Mesendoderm (in vitro differentiated cells): Measurements from ENCODE around the gene P2RX7.

ENCODE experiments used
- DNase-seq: peaks from one replicate; pipeline ENCODE4 v3.0.0; 2013
- H2AK5ac ChIP-seq: 2 replicates; pipeline ENCODE4 v1.6.1; 2013; ENCODE audit warnings: low read length, inconsistent platforms
- H2BK120ac ChIP-seq: 2 replicates; pipeline ENCODE4 v1.6.1; 2013; ENCODE audit warnings: low read depth, mild to moderate bottlenecking, low read length, moderate library complexity, mixed read lengths
- H2BK15ac ChIP-seq: replicated peaks from 2 replicates; pipeline ENCODE4 v1.6.1; 2013; ENCODE audit warnings: low read depth, mild to moderate bottlenecking, moderate library complexity
- H2BK5ac ChIP-seq: 2 replicates; pipeline ENCODE4 v1.6.1; 2013; ENCODE audit warnings: low read length, inconsistent platforms
- H3K18ac ChIP-seq: 2 replicates; pipeline ENCODE4 v1.6.1; 2013; ENCODE audit warnings: mild to moderate bottlenecking, low read length, mixed read lengths
- H3K23ac ChIP-seq: one replicate; pipeline ENCODE4 v1.6.1; 2013; ENCODE audit warnings: low read length
- H3K27ac ChIP-seq: 2 replicates; pipeline ENCODE4 v1.5.1; 2013; ENCODE audit warnings: low read depth, mild to moderate bottlenecking, inconsistent platforms, low read length, moderate library complexity
- H3K27me3 ChIP-seq: 2 replicates; pipeline ENCODE4 v1.6.1; 2013; ENCODE audit warnings: low read length, control low read depth, mild to moderate bottlenecking, inconsistent platforms; ENCODE audit not compliant: insufficient read depth, poor library complexity
- H3K36me3 ChIP-seq: 2 replicates; pipeline ENCODE4 v1.6.1; 2013; ENCODE audit warnings: low read length, inconsistent platforms; ENCODE audit not compliant: control insufficient read depth, insufficient read depth
- H3K4ac ChIP-seq: one replicate; pipeline ENCODE4 v1.6.1; 2013; ENCODE audit warnings: low read depth, mild to moderate bottlenecking, low read length, moderate library complexity
- H3K4me1 ChIP-seq: 2 replicates; pipeline ENCODE4 v1.6.1; 2013; ENCODE audit warnings: low read depth, low read length, inconsistent platforms; ENCODE audit not compliant: control insufficient read depth
- H3K4me2 ChIP-seq: 2 replicates; pipeline ENCODE4 v1.6.1; 2013; ENCODE audit warnings: low read length
- H3K4me3 ChIP-seq: 2 replicates; pipeline ENCODE4 v1.5.1; 2013; ENCODE audit warnings: mild to moderate bottlenecking, low read length
- H3K56ac ChIP-seq: one replicate; pipeline ENCODE4 v1.6.1; 2013; ENCODE audit warnings: low read length
- H3K79me1 ChIP-seq: 2 replicates; pipeline ENCODE4 v1.6.1; 2013; ENCODE audit warnings: low read length, inconsistent platforms
- H3K79me2 ChIP-seq: 2 replicates; pipeline ENCODE4 v1.6.1; 2013; ENCODE audit warnings: mild to moderate bottlenecking, low read length; ENCODE audit not compliant: control insufficient read depth, insufficient read depth
- H3K9ac ChIP-seq: 2 replicates; pipeline ENCODE4 v1.6.1; 2013; ENCODE audit warnings: low read length, inconsistent platforms
- H4K5ac ChIP-seq: one replicate; pipeline ENCODE4 v1.6.1; 2013; ENCODE audit warnings: low read length
- H4K8ac ChIP-seq: one replicate; pipeline ENCODE4 v1.6.1; 2013; ENCODE audit warnings: low read depth, mild to moderate bottlenecking, control low read depth, low read length, moderate library complexity
- WGBS: extraction: QIAGEN DNeasy Blood & Tissue Kit; methylation state at CpG from one replicate; pipeline ENCODE4 v1.1.7; 2013; ENCODE audit warnings: low lambda C conversion rate, missing lambda C conversion rate; ENCODE audit not compliant: insufficient coverage; ENCODE audit errors: extremely low coverage; 5-methylcytosine and 5-hydroxymethylcytosine counted together

Gene P2RX7

DNA sequence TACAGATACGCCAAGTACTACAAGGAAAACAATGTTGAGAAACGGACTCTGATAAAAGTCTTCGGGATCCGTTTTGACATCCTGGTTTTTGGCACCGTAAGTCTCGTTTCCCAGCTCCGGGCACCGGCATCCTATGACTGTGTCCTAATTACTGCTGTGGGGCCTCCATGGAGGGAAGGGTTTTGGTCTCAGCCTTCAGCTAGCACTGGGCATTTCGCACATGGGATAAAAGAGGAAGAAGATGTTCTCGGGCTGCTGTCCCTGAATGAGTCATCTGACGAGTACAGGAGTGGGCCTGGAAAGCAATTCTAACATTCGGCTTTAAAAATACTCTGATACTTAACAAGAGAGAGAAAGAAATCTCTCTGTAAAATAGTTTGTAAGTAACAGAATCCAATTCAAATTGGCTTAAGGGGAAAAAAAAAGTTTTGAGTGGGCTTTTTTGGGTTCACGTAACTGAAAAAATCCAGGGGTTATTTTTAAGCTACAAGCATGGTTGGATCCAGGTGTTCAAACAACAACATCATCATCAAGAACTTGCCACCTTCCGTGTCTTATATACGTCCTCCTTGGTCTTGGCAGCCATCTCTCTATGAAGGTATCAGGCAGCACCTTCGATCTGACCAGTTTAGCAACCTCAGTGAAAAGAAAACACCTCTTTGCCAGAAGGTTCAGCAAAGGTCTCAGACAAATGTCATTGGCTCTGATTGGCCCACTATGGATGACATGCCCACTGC is 42.9 kb downstream of the P2RX7 start:
- no CpG with 5 or more reads among the region's 16 CpGs for WGBS
- no peak overlapping the region for H3K18ac ChIP-seq
- no peak overlapping the region for H2BK15ac ChIP-seq
- H3K27ac ChIP-seq = no peak overlapping the region
- H3K9ac ChIP-seq = no peak overlapping the region
- no peak overlapping the region for H3K4me2 ChIP-seq
- no peak overlapping the region for H4K8ac ChIP-seq
- H3K4ac ChIP-seq = no peak overlapping the region
- no peak overlapping the region for H2BK5ac ChIP-seq
- no peak overlapping the region for H2AK5ac ChIP-seq
- H2BK120ac ChIP-seq = no peak overlapping the region
- no peak overlapping the region for H4K5ac ChIP-seq
- peak overlapping the region; percentile 24 for H3K23ac ChIP-seq
- no peaks in the 10 kb centered on the region for H3K79me1 ChIP-seq
- H3K27me3 ChIP-seq = no peaks in the 10 kb centered on the region
- H3K36me3 ChIP-seq = no peaks in the 10 kb centered on the region
- no peak for DNase-seq
- no peak overlapping the region for H3K4me3 ChIP-seq
- no peaks in the 10 kb centered on the region for H3K79me2 ChIP-seq
- no peaks in the 10 kb centered on the region for H3K4me1 ChIP-seq
- H3K56ac ChIP-seq = no peak overlapping the region

DNA sequence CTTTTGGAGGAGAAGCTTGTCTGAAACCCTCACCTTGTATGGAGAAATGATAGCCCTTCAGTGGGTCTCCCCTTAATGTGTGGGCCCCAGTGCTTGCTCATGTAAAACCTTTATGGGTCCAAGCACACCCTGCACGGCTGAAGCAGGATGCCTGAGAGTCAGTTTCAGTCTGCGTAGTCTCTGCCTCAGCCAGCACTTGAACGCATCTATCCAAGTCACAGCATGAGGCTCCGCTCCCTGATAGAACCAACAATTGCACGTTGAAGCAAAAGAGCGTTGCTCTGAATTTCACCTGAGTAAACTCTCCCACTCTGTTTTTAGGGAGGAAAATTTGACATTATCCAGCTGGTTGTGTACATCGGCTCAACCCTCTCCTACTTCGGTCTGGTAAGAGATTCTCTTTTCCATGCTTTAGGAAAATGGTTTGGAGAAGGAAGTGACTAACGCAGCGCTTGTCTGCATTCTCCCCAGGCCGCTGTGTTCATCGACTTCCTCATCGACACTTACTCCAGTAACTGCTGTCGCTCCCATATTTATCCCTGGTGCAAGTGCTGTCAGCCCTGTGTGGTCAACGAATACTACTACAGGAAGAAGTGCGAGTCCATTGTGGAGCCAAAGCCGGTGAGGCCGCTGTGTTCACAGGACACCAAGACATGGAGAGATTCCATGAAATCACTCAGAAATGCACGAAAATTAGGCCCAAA is 44.3 kb downstream of the P2RX7 start:
- Histone ChIP-seq H3K9ac (no peak overlapping the region), H3K4ac (no peak overlapping the region), H2AK5ac (no peak overlapping the region), H4K5ac (no peak overlapping the region), H4K8ac (no peak overlapping the region), H3K4me1 (no peaks in the 10 kb centered on the region), H3K79me1 (no peaks in the 10 kb centered on the region), H2BK5ac (no peak overlapping the region), H3K23ac (no peak overlapping the region), H3K4me2 (no peak overlapping the region), H2BK120ac (no peak overlapping the region), H3K18ac (no peak overlapping the region), H3K56ac (no peak overlapping the region), H3K4me3 (no peak overlapping the region), H3K27me3 (no peaks in the 10 kb centered on the region), H3K27ac (no peak overlapping the region), H2BK15ac (no peak overlapping the region), H3K79me2 (no peaks in the 10 kb centered on the region), H3K36me3 (no peaks in the 10 kb centered on the region)
- WGBS = no CpG with 5 or more reads among the region's 19 CpGs
- DNase-seq = no peak

DNA sequence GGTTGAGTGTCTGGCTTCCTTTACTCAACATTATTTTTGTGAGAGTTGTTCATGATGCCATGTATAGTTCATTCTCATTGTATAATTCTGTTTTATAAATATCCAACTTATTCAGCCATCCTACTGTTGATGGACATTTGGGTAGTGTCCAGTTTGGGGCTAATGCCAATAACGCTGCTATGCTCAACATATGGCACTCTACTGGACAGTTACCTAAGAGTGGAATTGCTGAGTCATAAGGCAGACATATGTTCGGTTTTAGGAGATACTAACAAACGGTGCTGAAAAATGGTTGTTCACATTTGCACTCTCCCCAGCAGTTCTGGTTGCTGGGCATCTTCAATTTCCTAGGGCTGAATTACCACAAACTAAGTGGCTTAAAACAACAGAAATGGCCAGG is 48.5 kb downstream of the P2RX7 start:
- no peak overlapping the region for H3K27ac ChIP-seq
- no peaks in the 10 kb centered on the region for H3K4me1 ChIP-seq
- H3K4me2 ChIP-seq = no peak overlapping the region
- H3K4ac ChIP-seq = no peak overlapping the region
- no CpG with 5 or more reads among the region's 3 CpGs for WGBS
- no peaks in the 10 kb centered on the region for H3K79me1 ChIP-seq
- no peak overlapping the region for H2AK5ac ChIP-seq
- no peak overlapping the region for H2BK15ac ChIP-seq
- H3K18ac ChIP-seq = no peak overlapping the region
- H3K36me3 ChIP-seq = no peaks in the 10 kb centered on the region
- H4K5ac ChIP-seq = no peak overlapping the region
- H3K79me2 ChIP-seq = no peaks in the 10 kb centered on the region
- H3K56ac ChIP-seq = no peak overlapping the region
- H3K9ac ChIP-seq = no peak overlapping the region
- no peak overlapping the region for H3K4me3 ChIP-seq
- H4K8ac ChIP-seq = no peak overlapping the region
- no peaks in the 10 kb centered on the region for H3K27me3 ChIP-seq
- no peak overlapping the region for H2BK120ac ChIP-seq
- H2BK5ac ChIP-seq = no peak overlapping the region
- no peak overlapping the region for H3K23ac ChIP-seq
- DNase-seq = no peak

DNA sequence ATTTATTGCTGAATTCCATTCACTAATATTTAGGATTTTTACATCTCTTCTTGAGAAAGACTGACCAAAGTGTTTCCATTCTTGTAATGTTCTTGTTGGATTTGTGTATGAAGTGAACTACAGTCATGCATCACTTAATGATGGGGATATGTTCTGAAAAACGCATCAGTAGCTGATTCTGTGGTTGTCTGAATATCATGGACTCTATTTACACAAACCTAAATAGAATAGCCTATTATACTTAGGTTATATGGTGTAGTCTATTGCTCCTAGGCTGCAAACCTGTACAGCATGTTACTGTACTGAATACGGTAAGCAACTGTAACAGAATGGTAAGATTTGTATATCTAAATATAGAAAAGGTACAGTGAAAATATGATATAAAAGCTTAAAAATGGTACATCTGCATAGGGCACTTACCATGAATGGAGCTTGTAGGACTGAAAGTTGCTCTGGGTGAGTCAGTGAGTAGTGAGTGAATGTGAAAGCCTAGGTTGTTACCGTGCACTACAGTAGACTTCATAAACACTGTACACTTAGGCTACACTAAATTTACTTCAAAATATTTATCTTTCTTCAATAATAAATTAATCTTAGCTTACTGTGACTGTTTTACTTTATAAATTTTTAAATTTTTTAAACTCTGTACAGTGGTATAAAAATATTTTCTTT is 49.7 kb downstream of the P2RX7 start:
- H2BK15ac ChIP-seq = no peak overlapping the region
- H3K23ac ChIP-seq = no peak overlapping the region
- no peak overlapping the region for H2AK5ac ChIP-seq
- no peak overlapping the region for H3K4me3 ChIP-seq
- H2BK5ac ChIP-seq = no peak overlapping the region
- H4K8ac ChIP-seq = no peak overlapping the region
- H3K36me3 ChIP-seq = no peaks in the 10 kb centered on the region
- no peak overlapping the region for H3K9ac ChIP-seq
- no peak overlapping the region for H2BK120ac ChIP-seq
- H4K5ac ChIP-seq = no peak overlapping the region
- H3K18ac ChIP-seq = no peak overlapping the region
- H3K4ac ChIP-seq = no peak overlapping the region
- H3K56ac ChIP-seq = no peak overlapping the region
- no peaks in the 10 kb centered on the region for H3K79me2 ChIP-seq
- no CpG with 5 or more reads among the region's 3 CpGs for WGBS
- H3K27me3 ChIP-seq = no peaks in the 10 kb centered on the region
- no peak overlapping the region for H3K4me2 ChIP-seq
- H3K27ac ChIP-seq = no peak overlapping the region
- H3K4me1 ChIP-seq = no peaks in the 10 kb centered on the region
- H3K79me1 ChIP-seq = no peaks in the 10 kb centered on the region
- DNase-seq = no peak

DNA sequence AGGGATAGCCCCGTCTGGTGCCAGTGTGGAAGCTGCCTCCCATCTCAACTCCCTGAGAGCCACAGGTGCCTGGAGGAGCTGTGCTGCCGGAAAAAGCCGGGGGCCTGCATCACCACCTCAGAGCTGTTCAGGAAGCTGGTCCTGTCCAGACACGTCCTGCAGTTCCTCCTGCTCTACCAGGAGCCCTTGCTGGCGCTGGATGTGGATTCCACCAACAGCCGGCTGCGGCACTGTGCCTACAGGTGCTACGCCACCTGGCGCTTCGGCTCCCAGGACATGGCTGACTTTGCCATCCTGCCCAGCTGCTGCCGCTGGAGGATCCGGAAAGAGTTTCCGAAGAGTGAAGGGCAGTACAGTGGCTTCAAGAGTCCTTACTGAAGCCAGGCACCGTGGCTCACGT is 51.7 kb downstream of the P2RX7 start:
- H3K23ac ChIP-seq = no peak overlapping the region
- H2AK5ac ChIP-seq = no peak overlapping the region
- no peak overlapping the region for H4K8ac ChIP-seq
- H3K9ac ChIP-seq = no peak overlapping the region
- H2BK5ac ChIP-seq = no peak overlapping the region
- H3K56ac ChIP-seq = peak overlapping the region; percentile 15
- H3K79me1 ChIP-seq = no peaks in the 10 kb centered on the region
- WGBS = no CpG with 5 or more reads among the region's 15 CpGs
- H3K36me3 ChIP-seq = no peaks in the 10 kb centered on the region
- H3K27ac ChIP-seq = no peak overlapping the region
- H3K18ac ChIP-seq = no peak overlapping the region
- H3K4me1 ChIP-seq = no peaks in the 10 kb centered on the region
- no peaks in the 10 kb centered on the region for H3K79me2 ChIP-seq
- no peak overlapping the region for H2BK15ac ChIP-seq
- H4K5ac ChIP-seq = no peak overlapping the region
- no peak for DNase-seq
- H3K27me3 ChIP-seq = no peaks in the 10 kb centered on the region
- no peak overlapping the region for H3K4me2 ChIP-seq
- no peak overlapping the region for H3K4ac ChIP-seq
- H3K4me3 ChIP-seq = no peak overlapping the region
- H2BK120ac ChIP-seq = no peak overlapping the region
